Osteocyte (in vitro differentiated cells): ENCODE results near the gene PLAAT3. TPM values are rescaled to one million over a fixed set of nuclear protein-coding genes. Genes with fewer than 3 reads are reported as not detected.

Experiments
- DNase-seq: peaks from one replicate; pipeline ENCODE4 v3.0.0; 2021; ENCODE audit warnings: mixed read lengths; ENCODE audit not compliant: unreplicated experiment; ENCODE audit errors: extremely low spot score
- H3K27ac Mint-ChIP-seq: one replicate; pipeline ENCODE4 v1.8.0; 2021; ENCODE audit warnings: mild to moderate bottlenecking, mixed read lengths; ENCODE audit not compliant: unreplicated experiment
- H3K27me3 Mint-ChIP-seq: one replicate; pipeline ENCODE4 v1.8.0; 2021; ENCODE audit warnings: mixed read lengths; ENCODE audit not compliant: unreplicated experiment
- H3K36me3 Mint-ChIP-seq: one replicate; pipeline ENCODE4 v1.8.0; 2021; ENCODE audit warnings: mixed read lengths; ENCODE audit not compliant: unreplicated experiment
- H3K4me1 Mint-ChIP-seq: one replicate; pipeline ENCODE4 v1.8.0; 2021; ENCODE audit warnings: mixed read lengths; ENCODE audit not compliant: unreplicated experiment
- H3K4me3 Mint-ChIP-seq: one replicate; pipeline ENCODE4 v1.8.0; 2021; ENCODE audit warnings: mild to moderate bottlenecking, moderate library complexity, mixed read lengths; ENCODE audit not compliant: unreplicated experiment
- H3K9me3 Mint-ChIP-seq: one replicate; pipeline ENCODE4 v1.8.0; 2021; ENCODE audit warnings: mixed read lengths; ENCODE audit not compliant: unreplicated experiment
- CTCF ChIP-seq: fragments of 200-600 bp; sonication (generic); IDR thresholded peaks from 2 replicates; pipeline ENCODE4 v1.5.0; 2021; ENCODE audit warnings: antibody characterized with exemption, mild to moderate bottlenecking, moderate library complexity
- total RNA-seq: library from RNA; stranded (reverse); gene quantifications from 2 replicates; pipeline ENCODE4 v1.2.1, GENCODE V29; 2021

Gene PLAAT3
- total RNA-seq, 1 donor from 2014 or later: 20.0 TPM

- Mint-ChIP-seq H3K4me3 (no peak overlapping the region), H3K9me3 (no peaks in the 10 kb centered on the region), H3K27ac (no peak overlapping the region), H3K27me3 (peaks cover 40% of the 10 kb centered on the region), H3K4me1 (no peaks in the 10 kb centered on the region), H3K36me3 (no peaks in the 10 kb centered on the region)
- no peak for TF ChIP-seq CTCF
- peak; percentile 23 for DNase-seq
These were observed 55.6 kb downstream of the PLAAT3 start for GRCh38 chr11:63558459-63559157.

GRCh38 chr11:63557570-63557969 lies 56.7 kb downstream of the PLAAT3 start:
- Mint-ChIP-seq H3K9me3 (no peaks in the 10 kb centered on the region), H3K27me3 (peaks cover 38% of the 10 kb centered on the region), H3K4me3 (no peak overlapping the region), H3K4me1 (no peaks in the 10 kb centered on the region), H3K27ac (no peak overlapping the region), H3K36me3 (no peaks in the 10 kb centered on the region)
- DNase-seq: peak; percentile 13
- TF ChIP-seq CTCF: no peak

- H3K4me3 Mint-ChIP-seq: no peak overlapping the region
- H3K36me3 Mint-ChIP-seq: no peaks in the 10 kb centered on the region
- H3K9me3 Mint-ChIP-seq: no peaks in the 10 kb centered on the region
- peaks cover 32% of the 10 kb centered on the region for H3K27me3 Mint-ChIP-seq
- peak; percentile 64 for DNase-seq
- H3K27ac Mint-ChIP-seq: no peak overlapping the region
- no peaks in the 10 kb centered on the region for H3K4me1 Mint-ChIP-seq
- no peak for TF ChIP-seq CTCF
These were observed 57.7 kb downstream of the PLAAT3 start for GRCh38 chr11:63556404-63557013.

- Mint-ChIP-seq H3K36me3 (no peaks in the 10 kb centered on the region), H3K27ac (no peak overlapping the region), H3K27me3 (peaks cover 29% of the 10 kb centered on the region), H3K9me3 (no peaks in the 10 kb centered on the region), H3K4me1 (no peaks in the 10 kb centered on the region), H3K4me3 (no peak overlapping the region)
- peak; percentile 53 for DNase-seq
- no peak for TF ChIP-seq CTCF
These were observed 59.4 kb downstream of the PLAAT3 start for GRCh38 chr11:63554877-63555223.

- no peaks in the 10 kb centered on the region for H3K9me3 Mint-ChIP-seq
- no peaks in the 10 kb centered on the region for H3K4me1 Mint-ChIP-seq
- peaks cover 27% of the 10 kb centered on the region for H3K27me3 Mint-ChIP-seq
- DNase-seq: no peak
- no peak for TF ChIP-seq CTCF
- H3K36me3 Mint-ChIP-seq: no peaks in the 10 kb centered on the region
- H3K27ac Mint-ChIP-seq: no peak overlapping the region
- no peak overlapping the region for H3K4me3 Mint-ChIP-seq
These were observed 60.5 kb downstream of the PLAAT3 start for GRCh38 chr11:63553759-63554158.
